Uterus (tissue), 4 donors: ENCODE results near the gene PLEKHG2. TPM values are rescaled to one million over a fixed set of nuclear protein-coding genes. Genes with fewer than 3 reads are reported as not detected.

Experiments
- DNase-seq, 2 donors: peaks; one replicate each; pipeline ENCODE4 v3.0.0-alpha.2; 2019 to 2020
- H3K27ac ChIP-seq, 2 donors: fragments of 200-600 bp; sonication (generic); 1 replicate in 1 of 2; 2 replicates in 1 of 2; pipeline ENCODE4 v1.5.1; 2016 to 2018
- H3K27me3 ChIP-seq, 2 donors: fragments of 200-600 bp; sonication (generic); one replicate each; pipeline ENCODE4 v1.5.1; 2018 to 2019; ENCODE audit warnings: control low read depth in 1 of 2
- H3K36me3 ChIP-seq, 2 donors: fragments of 200-600 bp; sonication (generic); one replicate each; pipeline ENCODE4 v1.5.1; 2019; ENCODE audit warnings: control low read depth in 1 of 2
- H3K4me1 ChIP-seq, 2 donors: fragments of 200-600 bp; sonication (generic); one replicate each; pipeline ENCODE4 v1.5.1; 2018 to 2019; ENCODE audit warnings: control low read depth in 1 of 2
- H3K4me3 ChIP-seq, 2 donors: fragments of 200-600 bp; sonication (generic); 1 replicate in 1 of 2; 2 replicates in 1 of 2; pipeline ENCODE4 v1.5.1; 2018 to 2019; ENCODE audit warnings: mild to moderate bottlenecking in 1 of 2
- H3K9me3 ChIP-seq, 2 donors: fragments of 200-600 bp; sonication (generic); one replicate each; pipeline ENCODE4 v1.5.1; 2019; ENCODE audit warnings: control low read depth in 1 of 2
- CTCF ChIP-seq, 4 experiments: fragments of 200-600 bp in 2 of 4; fragments of 450-650 bp in 2 of 4; sonication (generic) in 2 of 4; IDR thresholded peaks; one replicate each; pipeline ENCODE4 v1.5.1; 2016 to 2019; ENCODE audit warnings: antibody characterized with exemption in 4 of 4, mild to moderate bottlenecking in 2 of 4, moderate library complexity in 1 of 4
- POLR2A ChIP-seq, 2 donors: fragments of 450-650 bp; IDR thresholded peaks; one replicate each; pipeline ENCODE4 v1.6.1; 2016; ENCODE audit warnings: antibody characterized with exemption in 2 of 2, mild to moderate bottlenecking in 1 of 2, moderate library complexity in 1 of 2
- intact Hi-C: fragments of 100-400 bp; cut with DNase I; formaldehyde crosslinking; loops from one replicate; pipeline ENCODE4 v1.15.1; 2023; ENCODE audit warnings: low total_unique reads
- total RNA-seq, 4 donors: library from RNA; depleted of rRNA in 3 of 4; stranded (reverse); fragments of >200 nt in 3 of 4; gene quantifications; one replicate each; pipeline versions ENCODE4 v1.1.0 to v1.2.4, GENCODE V29; 2014 to 2023
- donor health status: DM: yes; HTN: yes; CAD: no.

Gene PLEKHG2
- total RNA-seq, 4 donors from 2014 or later = 5.1 to 120 (median 21.6) TPM

- intact Hi-C loops = no loop called here
- peak; percentile 90 for DNase-seq
- Histone ChIP-seq H3K36me3 (no peaks in the 10 kb centered on the region), H3K4me3 (no peak overlapping the region), H3K4me1 (peaks cover 7 to 20% of the 10 kb centered on the region in 2 donors), H3K27ac (peak overlapping the region; percentile 86 to 93), H3K9me3 (no peaks in the 10 kb centered on the region), H3K27me3 (no peaks in the 10 kb centered on the region)
- TF ChIP-seq POLR2A (IDR thresholded peaks at IDR 0.05) = peak in 1 of 2 donors; percentile 27
- TF ChIP-seq CTCF (IDR thresholded peaks at IDR 0.05) = peak; percentile 97 to 99 (median 99)
These were observed 14.8 kb upstream of the PLEKHG2 start for GRCh38 chr19:39397360-39398296.

DNA sequence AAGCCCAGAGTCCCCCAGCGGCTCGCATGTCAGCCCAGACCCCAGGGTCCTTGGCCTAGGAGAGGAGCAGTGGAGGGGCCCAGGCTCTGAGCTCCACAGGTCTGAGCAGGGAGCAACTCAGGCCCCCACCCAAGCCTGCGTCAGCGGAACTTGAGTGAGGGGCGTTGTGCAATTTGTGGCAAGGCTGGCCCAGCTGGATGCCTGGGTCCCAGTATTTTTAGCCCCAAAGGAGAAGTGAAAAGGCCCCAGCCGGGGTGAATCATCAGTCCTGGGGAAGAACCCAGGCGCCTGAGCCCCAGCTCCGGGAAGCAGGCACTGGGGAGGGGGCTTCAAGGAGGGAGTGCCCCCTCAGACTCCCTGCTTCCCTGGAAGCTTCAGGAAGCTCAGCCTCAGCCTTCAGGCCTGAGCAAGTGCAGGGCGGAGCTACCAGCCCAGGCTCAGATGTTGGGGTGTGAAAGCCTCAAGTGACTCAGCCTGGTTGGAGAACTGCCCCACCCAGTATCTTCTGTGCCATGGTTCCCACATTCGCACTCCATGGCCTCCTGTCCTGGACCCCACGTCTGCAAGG is 14.1 kb upstream of the PLEKHG2 start:
- H3K4me1 ChIP-seq = peaks cover 7 to 20% of the 10 kb centered on the region in 2 donors
- TF ChIP-seq CTCF (IDR thresholded peaks at IDR 0.05) = no peak
- no peak for TF ChIP-seq POLR2A (IDR thresholded peaks at IDR 0.05)
- no peaks in the 10 kb centered on the region for H3K27me3 ChIP-seq
- DNase-seq = peak; percentile 60 to 70
- H3K27ac ChIP-seq = peak overlapping the region; percentile 86 to 93
- H3K4me3 ChIP-seq = no peak overlapping the region
- H3K9me3 ChIP-seq = no peaks in the 10 kb centered on the region
- no peaks in the 10 kb centered on the region for H3K36me3 ChIP-seq
- intact Hi-C loops = no loop called here

DNA sequence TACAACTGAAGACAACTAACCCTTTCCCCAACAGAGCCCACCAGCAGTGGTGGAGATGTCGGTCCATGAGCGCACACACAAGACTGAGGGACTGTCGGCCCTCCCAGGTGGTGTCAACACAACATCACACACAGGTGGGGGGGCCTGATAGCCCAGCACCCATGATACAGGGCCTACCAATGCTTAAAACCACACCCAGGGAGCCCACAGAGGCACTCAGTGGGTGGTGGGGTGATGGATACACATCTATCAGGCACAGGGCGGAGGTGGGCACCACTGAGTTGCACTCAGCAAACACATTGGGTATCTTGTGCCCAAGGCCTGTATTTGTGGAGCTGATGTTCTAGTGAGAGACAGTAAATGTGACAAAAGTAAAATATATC is 12.8 kb upstream of the PLEKHG2 start:
- H3K27me3 ChIP-seq = no peaks in the 10 kb centered on the region
- H3K4me3 ChIP-seq = no peak overlapping the region
- intact Hi-C loops = no loop called here
- H3K4me1 ChIP-seq = peaks cover 7 to 20% of the 10 kb centered on the region in 2 donors
- no peak for DNase-seq
- H3K36me3 ChIP-seq = no peaks in the 10 kb centered on the region
- TF ChIP-seq POLR2A (IDR thresholded peaks at IDR 0.05) = no peak
- TF ChIP-seq CTCF (IDR thresholded peaks at IDR 0.05) = no peak
- H3K9me3 ChIP-seq = no peaks in the 10 kb centered on the region
- peak overlapping the region in 1 of 2 donors; percentile 99 for H3K27ac ChIP-seq

DNA sequence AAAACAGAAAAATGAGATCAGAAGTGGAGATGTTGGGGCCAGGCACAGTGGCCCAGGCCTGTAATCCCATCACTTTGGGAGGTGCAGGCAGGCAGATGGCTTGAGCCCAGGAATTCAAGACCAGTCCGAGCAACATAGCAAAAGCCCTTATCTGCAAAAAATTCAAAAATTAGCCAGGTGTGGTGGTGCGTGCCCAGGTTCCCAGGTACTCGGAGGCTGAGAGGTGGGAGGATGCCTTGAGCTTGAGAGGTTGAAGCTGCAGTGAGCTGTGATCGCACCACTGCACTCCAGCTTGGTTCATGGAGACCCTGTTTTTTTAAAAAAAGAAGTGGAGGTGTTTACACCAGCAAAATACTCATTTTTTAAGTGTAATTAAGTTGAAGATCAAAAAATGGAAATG is 12.4 kb upstream of the PLEKHG2 start:
- H3K27me3 ChIP-seq = no peaks in the 10 kb centered on the region
- peak overlapping the region in 1 of 2 donors; percentile 99 for H3K27ac ChIP-seq
- H3K4me3 ChIP-seq = no peak overlapping the region
- H3K4me1 ChIP-seq = peaks cover 10 to 20% of the 10 kb centered on the region in 2 donors
- intact Hi-C loops = no loop called here
- H3K36me3 ChIP-seq = no peaks in the 10 kb centered on the region
- TF ChIP-seq POLR2A (IDR thresholded peaks at IDR 0.05) (no peak), CTCF (IDR thresholded peaks at IDR 0.05) (no peak)
- DNase-seq = no peak
- H3K9me3 ChIP-seq = no peaks in the 10 kb centered on the region

DNA sequence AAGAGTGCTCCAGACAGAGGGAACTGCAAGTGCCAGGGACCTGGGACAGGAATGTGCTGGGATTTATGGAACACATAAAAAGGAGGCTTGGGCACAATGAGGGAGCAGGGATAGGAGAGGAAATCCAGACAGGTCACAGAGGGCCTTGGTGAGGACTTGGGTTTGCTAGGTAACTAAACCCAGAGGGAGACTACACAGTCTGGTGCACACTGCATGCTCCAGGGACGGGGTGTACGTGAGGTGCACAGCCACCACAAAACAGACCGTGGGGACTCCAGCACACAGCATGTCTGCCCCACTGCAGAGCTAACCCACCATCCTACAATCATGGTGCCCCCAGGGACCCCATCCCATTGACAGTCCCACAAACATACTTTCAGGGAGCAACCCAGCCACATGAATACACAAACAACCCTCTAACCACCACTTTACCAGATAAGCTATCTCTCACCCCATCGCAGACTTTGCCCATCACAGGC is 11.4 kb upstream of the PLEKHG2 start:
- H3K27me3 ChIP-seq = no peaks in the 10 kb centered on the region
- peak overlapping the region; percentile 99 to 100 for H3K27ac ChIP-seq
- peaks cover 16 to 20% of the 10 kb centered on the region in 2 donors for H3K4me1 ChIP-seq
- DNase-seq = no peak
- no peak overlapping the region for H3K4me3 ChIP-seq
- no peak for TF ChIP-seq CTCF (IDR thresholded peaks at IDR 0.05)
- TF ChIP-seq POLR2A (IDR thresholded peaks at IDR 0.05) = no peak
- intact Hi-C loops = no loop called here
- no peaks in the 10 kb centered on the region for H3K9me3 ChIP-seq
- H3K36me3 ChIP-seq = no peaks in the 10 kb centered on the region
